Endothelial cell of umbilical vein (primary cell): Measurements from ENCODE around the gene SMC1A. TPM values are rescaled to one million over a fixed set of nuclear protein-coding genes. Genes with fewer than 3 reads are reported as not detected.
A peak's percentile ranks its signal among the peaks of the same experiment; 100 is the strongest.

Source experiments
- BruUV-seq: library from RNA; stranded (reverse); fragments of 400-500 nt; replicated peaks from 2 replicates; lab custom pipeline; 2021; lab: Mats Ljungman, UMichigan
- CTCF ChIA-PET: fragments of 300-600, 350-600 bp; sonication (Branson Sonifier 250); formaldehyde crosslinking; loops from one replicate; lab custom pipeline; 2021; ENCODE audit warnings: antibody characterized with exemption, inconsistent platforms; lab: Charles Lee
- POLR2A ChIA-PET: fragments of 300-600, 350-600 bp; sonication (Branson Sonifier 250); formaldehyde crosslinking; loops from one replicate; lab custom pipeline; 2021; ENCODE audit warnings: antibody characterized with exemption, inconsistent platforms; lab: Charles Lee
- DNase-seq: peaks from one replicate; pipeline ENCODE4 v3.0.0-alpha.2; 2011; ENCODE audit warnings: low read depth, low spot score
- FAIRE-seq: peaks from 2 replicates; lab custom pipeline; 2011; peaks lifted over from hg19 to GRCh38; lab: Jason Lieb, UNC
- H2AFZ ChIP-seq: 2 replicates; pipeline ENCODE4 v1.6.0; 2012; ENCODE audit warnings: low read depth, low read length, control low read depth, inconsistent platforms
- H3K27ac ChIP-seq: 2 replicates; pipeline ENCODE4 v1.5.1; 2011; ENCODE audit warnings: low read depth, mild to moderate bottlenecking, control low read depth, low read length, moderate library complexity; ENCODE audit not compliant: insufficient read depth
- H3K27me3 ChIP-seq, 2 experiments: 2 replicates each; pipeline versions ENCODE4 v1.6.0 to v1.6.1; 2011; ENCODE audit warnings: low read length in 2 of 2, mixed read lengths in 1 of 2; ENCODE audit not compliant: control insufficient read depth in 2 of 2, insufficient read depth in 2 of 2
- H3K36me3 ChIP-seq, 2 experiments: 2 replicates in 1 of 2; 3 replicates in 1 of 2; pipeline ENCODE4 v1.5.1; 2011; ENCODE audit warnings: low read length in 2 of 2, mild to moderate bottlenecking in 1 of 2, moderate library complexity in 1 of 2; ENCODE audit not compliant: control insufficient read depth in 2 of 2, insufficient read depth in 2 of 2; ENCODE audit errors: extremely low read depth in 1 of 2
- H3K4me1 ChIP-seq: 3 replicates; pipeline ENCODE4 v1.5.1; 2011; ENCODE audit warnings: mild to moderate bottlenecking, low read length; ENCODE audit not compliant: control insufficient read depth, insufficient read depth; ENCODE audit errors: extremely low read depth
- H3K4me2 ChIP-seq: 2 replicates; pipeline ENCODE4 v1.6.1; 2011; ENCODE audit warnings: low read length, control low read depth, mixed read lengths; ENCODE audit not compliant: insufficient read depth
- H3K4me3 ChIP-seq, 3 experiments: fragments of 200-600 bp in 1 of 3; sonication (generic), shearing (Covaris generic) in 1 of 3; replicated peaks in 1 of 3; 2 replicates each; pipeline ENCODE4 v1.5.1; 2011 to 2016; ENCODE audit warnings: control low read depth in 3 of 3, low read length in 3 of 3, mild to moderate bottlenecking in 2 of 3, inconsistent platforms in 1 of 3, low read depth in 1 of 3, moderate library complexity in 1 of 3; ENCODE audit not compliant: insufficient read depth in 1 of 3
- H3K79me2 ChIP-seq: 2 replicates; pipeline ENCODE4 v1.6.0; 2012; ENCODE audit warnings: low read length, inconsistent platforms; ENCODE audit not compliant: control insufficient read depth, insufficient read depth
- H3K9ac ChIP-seq: replicated peaks from 2 replicates; pipeline ENCODE3; 2011; ENCODE audit warnings: low read length, control low read depth; ENCODE audit not compliant: insufficient read depth; ENCODE audit errors: extremely low read depth
- H3K9me1 ChIP-seq: replicated peaks from 3 replicates; pipeline ENCODE4 v1.6.0; 2011; ENCODE audit warnings: mild to moderate bottlenecking, low read length; ENCODE audit not compliant: control insufficient read depth, insufficient read depth; ENCODE audit errors: extremely low read depth
- H3K9me3 ChIP-seq: replicated peaks from 2 replicates; pipeline ENCODE4 v1.5.1; 2012; ENCODE audit warnings: low read length, inconsistent platforms; ENCODE audit not compliant: control insufficient read depth, insufficient read depth
- H4K20me1 ChIP-seq: replicated peaks from 2 replicates; pipeline ENCODE3; 2011; ENCODE audit warnings: mild to moderate bottlenecking, low read length; ENCODE audit not compliant: control insufficient read depth, insufficient read depth; ENCODE audit errors: extremely low read depth
- CTCF ChIP-seq, 2 donors: IDR thresholded peaks; 1 replicate in 1 of 2; 2 replicates in 1 of 2; pipeline ENCODE4 v1.5.1; 2011; ENCODE audit warnings: low read length in 2 of 2, mild to moderate bottlenecking in 2 of 2, moderate library complexity in 2 of 2, control low read depth in 1 of 2, inconsistent platforms in 1 of 2, low read depth in 1 of 2; ENCODE audit not compliant: insufficient read depth in 1 of 2; ENCODE audit errors: extremely low read depth in 1 of 2
- EZH2 ChIP-seq: IDR thresholded peaks from 2 replicates; pipeline ENCODE4 v1.6.1; 2012; ENCODE audit warnings: borderline replicate concordance, low read depth, mild to moderate bottlenecking, moderate library complexity, low read length, inconsistent platforms; ENCODE audit not compliant: severe bottlenecking
- FOS ChIP-seq: IDR thresholded peaks from 2 replicates; pipeline ENCODE4 v1.6.1; 2011; ENCODE audit warnings: mild to moderate bottlenecking, low read length, moderate library complexity, borderline replicate concordance; ENCODE audit not compliant: insufficient read depth
- GATA2 ChIP-seq: IDR thresholded peaks from 2 replicates; pipeline ENCODE4 v1.7.0; 2011; ENCODE audit warnings: low read depth, mild to moderate bottlenecking, moderate library complexity, mixed read lengths, low read length; ENCODE audit not compliant: insufficient read length, insufficient read depth
- JUN ChIP-seq: IDR thresholded peaks from 2 replicates; pipeline ENCODE4 v1.6.1; 2011; ENCODE audit warnings: borderline replicate concordance, low read depth; ENCODE audit not compliant: insufficient read length, insufficient read depth
- MAX ChIP-seq: IDR thresholded peaks from 2 replicates; pipeline ENCODE4 v1.6.1; 2011; ENCODE audit not compliant: insufficient read depth, insufficient read length
- MYC ChIP-seq: IDR thresholded peaks from one replicate; pipeline ENCODE4 v1.6.1; 2011; ENCODE audit warnings: mild to moderate bottlenecking, low read depth, low read length
- POLR2A ChIP-seq: IDR thresholded peaks from 2 replicates; pipeline ENCODE4 v1.6.1; 2012; ENCODE audit warnings: low read depth, mild to moderate bottlenecking, control low read depth, low read length
- POLR2AphosphoS5 ChIP-seq: IDR thresholded peaks from 2 replicates; pipeline ENCODE4 v1.6.1; 2012; ENCODE audit warnings: low read depth, mild to moderate bottlenecking, control low read depth, low read length, moderate library complexity; ENCODE audit not compliant: insufficient read depth
- dilution Hi-C: fragments of 300-500 bp; cut with MboI; formaldehyde crosslinking; loops from one replicate; pipeline ENCODE4 v1.15.0; 2019; ENCODE audit warnings: low sequenced_read_pairs; ENCODE audit not compliant: extremely low pct_ligation_motif_present
- intact Hi-C: fragments of 100-400 bp; cut with micrococcal nuclease; formaldehyde crosslinking; loops from one replicate; pipeline ENCODE4 v1.10.0; 2022
- polyA plus RNA-seq, 4 experiments: library from polyadenylated mRNA; depleted of rRNA in 3 of 4; stranded (reverse) in 3 of 4; unstranded in 1 of 4; fragments of >200 nt; gene quantifications; 2 replicates each; pipeline versions ENCODE4 v1.2.1 to v1.2.3, GENCODE V29; 2011 to 2012; ENCODE audit warnings: missing spikeins in 1 of 4
- total RNA-seq: library from RNA; stranded (reverse); gene quantifications from 2 replicates; pipeline ENCODE4 v1.2.3, GENCODE V29; 2021

SMC1A gene
- total and polyA plus RNA-seq, 2 donors (not counting 3 experiments of a cell fraction or from before 2014, with no cell fraction given): 15.4 to 75.9 TPM

GRCh38 chrX:53456254-53456653, 33.8 kb upstream of the SMC1A start:
- Histone ChIP-seq H3K9me1 (no peaks in the 10 kb centered on the region), H3K27ac (no peak overlapping the region), H3K4me3 (no peak overlapping the region), H3K4me1 (no peaks in the 10 kb centered on the region), H3K9me3 (no peaks in the 10 kb centered on the region), H3K9ac (no peak overlapping the region), H3K4me2 (no peak overlapping the region), H3K27me3 (peaks cover 0 to 3% of the 10 kb centered on the region in 2 experiments), H3K79me2 (no peaks in the 10 kb centered on the region), H2AFZ (no peak overlapping the region), H4K20me1 (no peaks in the 10 kb centered on the region), H3K36me3 (no peaks in the 10 kb centered on the region)
- TF ChIP-seq EZH2: no peak
- no peak for TF ChIP-seq MYC
- no peak for TF ChIP-seq CTCF (IDR thresholded peaks at IDR 0.05; ENCODE audit: extremely low read depth in 1 of 2, insufficient read depth in 1 of 2, low read depth in 1 of 2, low read length in 2 of 2)
- TF ChIP-seq JUN: no peak
- TF ChIP-seq POLR2A: no peak
- no peak for TF ChIP-seq FOS
- BruUV-seq: no TSS peak
- DNase-seq (no peak), FAIRE-seq (peak; percentile 37)
- CTCF ChIA-PET: interaction anchor here (1.2 kb wide), 1 partner anchor 10 kb away, joined by 3 read pairs; no protein-coding TSS in a partner anchor
- POLR2A ChIA-PET: no interaction called here
- dilution Hi-C loops (no loop called here), intact Hi-C loops (no loop called here)

GRCh38 chrX:53452812-53453211, 30.4 kb upstream of the SMC1A start:
- FAIRE-seq (no peak), DNase-seq (no peak)
- no peak overlapping the region for H3K4me2 ChIP-seq
- H3K27me3 ChIP-seq: peaks cover 0 to 3% of the 10 kb centered on the region in 2 experiments
- intact Hi-C loops: no loop called here
- no peaks in the 10 kb centered on the region for H3K36me3 ChIP-seq
- TF ChIP-seq CTCF (IDR thresholded peaks at IDR 0.05; ENCODE audit: extremely low read depth in 1 of 2, insufficient read depth in 1 of 2, low read depth in 1 of 2, low read length in 2 of 2) (no peak), POLR2A (no peak), JUN (no peak), MYC (no peak), GATA2 (no peak), EZH2 (no peak), POLR2AphosphoS5 (no peak), MAX (no peak), FOS (no peak)
- H4K20me1 ChIP-seq: no peaks in the 10 kb centered on the region
- no peaks in the 10 kb centered on the region for H3K9me1 ChIP-seq
- ChIA-PET CTCF (interaction anchor here (1.8 kb wide), 1 partner anchor 135 kb away, joined by 4 read pairs; no protein-coding TSS in a partner anchor), POLR2A (no interaction called here)
- no peak overlapping the region for H3K4me3 ChIP-seq
- H3K4me1 ChIP-seq: no peaks in the 10 kb centered on the region
- no TSS peak for BruUV-seq
- H3K9me3 ChIP-seq: no peaks in the 10 kb centered on the region
- H2AFZ ChIP-seq: no peak overlapping the region
- H3K9ac ChIP-seq: no peak overlapping the region
- no peak overlapping the region for H3K27ac ChIP-seq
- no peaks in the 10 kb centered on the region for H3K79me2 ChIP-seq
- dilution Hi-C loops: no loop called here
